Activated CD8-positive, alpha-beta memory T cell treated with anti-CD3 and anti-CD28 coated beads for 24 hours (primary cell): ENCODE measurements around the gene NR2F2.
A peak's percentile ranks its signal among the peaks of the same experiment; 100 is the strongest.

Experiments
- DNase-seq: peaks from one replicate; pipeline ENCODE4 v3.0.0-alpha.2; 2020

Gene NR2F2

GRCh38 chr15:96344060-96344705, 13.7 kb downstream of the NR2F2 start:
- no peak for DNase-seq

DNA sequence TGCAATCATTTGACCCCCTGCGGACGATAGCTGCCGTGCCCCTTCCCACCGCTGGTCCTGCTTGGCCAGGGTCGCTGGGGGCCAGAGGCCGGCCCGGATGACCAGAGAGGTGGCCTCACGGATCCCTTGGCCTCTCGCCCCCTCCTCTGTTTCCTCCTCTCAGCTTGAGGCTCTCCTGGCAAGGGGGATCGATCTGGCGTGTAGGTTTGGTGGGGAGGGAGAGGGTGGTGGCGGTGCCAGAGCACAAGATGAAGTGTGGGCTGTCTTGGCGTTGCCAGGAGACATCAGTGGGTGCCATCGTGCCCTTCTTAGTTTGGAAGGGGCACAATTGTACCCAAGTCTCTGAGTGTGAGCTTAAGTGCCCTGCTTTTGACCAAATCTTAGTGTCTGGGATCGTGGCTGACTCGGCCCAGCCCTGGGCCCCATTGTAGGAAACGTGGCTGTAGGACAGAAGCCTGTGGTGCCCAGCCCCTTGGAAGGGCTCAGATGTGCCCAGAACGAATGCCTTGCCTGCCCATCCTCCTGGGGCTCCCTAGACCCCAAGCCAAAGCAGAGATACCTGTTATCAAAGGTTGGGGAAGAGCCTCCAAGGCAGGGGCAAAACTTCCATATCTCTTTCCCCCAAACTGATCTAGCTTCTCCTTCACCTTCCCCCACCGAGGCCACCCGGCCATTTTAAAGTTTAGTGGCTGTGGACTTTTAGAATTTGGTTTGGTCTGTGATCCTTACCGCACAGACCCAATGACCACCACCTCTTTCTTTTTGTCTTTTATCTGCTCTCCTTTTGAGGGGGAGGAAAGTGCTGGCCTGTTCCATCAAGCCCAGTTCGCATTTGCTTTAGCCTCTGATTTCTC, 14.4 kb downstream of the NR2F2 start:
- DNase-seq = peak; percentile 48

GRCh38 chr15:96345560-96346399, 15.3 kb downstream of the NR2F2 start:
- DNase-seq = peak; percentile 49

DNA sequence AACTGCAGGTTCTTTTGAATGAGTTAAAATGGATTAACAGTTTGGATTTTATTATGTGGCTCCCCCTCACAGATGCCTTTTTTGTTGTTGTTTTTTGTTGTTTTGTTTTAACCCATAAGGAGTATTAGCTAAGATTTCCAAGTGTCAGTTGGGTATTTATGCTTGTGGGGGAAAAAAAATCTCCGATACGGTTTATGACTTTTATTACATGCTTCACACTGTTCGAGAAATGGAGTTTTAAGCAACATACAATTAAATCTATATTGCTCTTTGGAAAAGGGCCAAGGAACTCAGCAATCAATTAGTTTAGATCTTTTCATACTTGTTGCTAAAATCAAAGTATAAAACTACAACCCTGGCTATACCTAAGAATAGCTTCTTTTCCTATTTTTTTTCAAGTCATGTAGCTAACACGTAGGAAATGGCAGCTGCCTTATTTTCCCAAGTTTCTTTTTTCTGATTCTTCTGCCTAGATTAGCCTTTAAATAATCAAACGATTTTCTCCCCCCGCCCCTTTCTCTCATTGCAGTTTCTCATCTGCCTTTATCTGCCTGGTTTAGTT, 16.0 kb downstream of the NR2F2 start:
- DNase-seq = no peak

- peak; percentile 40 for DNase-seq
These were observed 16.9 kb downstream of the NR2F2 start for GRCh38 chr15:96347181-96348111.

GRCh38 chr15:96348112-96349027, 17.9 kb downstream of the NR2F2 start:
- DNase-seq = peak; percentile 38

- no peak for DNase-seq
These were observed 18.7 kb downstream of the NR2F2 start for GRCh38 chr15:96349034-96349856.

DNA sequence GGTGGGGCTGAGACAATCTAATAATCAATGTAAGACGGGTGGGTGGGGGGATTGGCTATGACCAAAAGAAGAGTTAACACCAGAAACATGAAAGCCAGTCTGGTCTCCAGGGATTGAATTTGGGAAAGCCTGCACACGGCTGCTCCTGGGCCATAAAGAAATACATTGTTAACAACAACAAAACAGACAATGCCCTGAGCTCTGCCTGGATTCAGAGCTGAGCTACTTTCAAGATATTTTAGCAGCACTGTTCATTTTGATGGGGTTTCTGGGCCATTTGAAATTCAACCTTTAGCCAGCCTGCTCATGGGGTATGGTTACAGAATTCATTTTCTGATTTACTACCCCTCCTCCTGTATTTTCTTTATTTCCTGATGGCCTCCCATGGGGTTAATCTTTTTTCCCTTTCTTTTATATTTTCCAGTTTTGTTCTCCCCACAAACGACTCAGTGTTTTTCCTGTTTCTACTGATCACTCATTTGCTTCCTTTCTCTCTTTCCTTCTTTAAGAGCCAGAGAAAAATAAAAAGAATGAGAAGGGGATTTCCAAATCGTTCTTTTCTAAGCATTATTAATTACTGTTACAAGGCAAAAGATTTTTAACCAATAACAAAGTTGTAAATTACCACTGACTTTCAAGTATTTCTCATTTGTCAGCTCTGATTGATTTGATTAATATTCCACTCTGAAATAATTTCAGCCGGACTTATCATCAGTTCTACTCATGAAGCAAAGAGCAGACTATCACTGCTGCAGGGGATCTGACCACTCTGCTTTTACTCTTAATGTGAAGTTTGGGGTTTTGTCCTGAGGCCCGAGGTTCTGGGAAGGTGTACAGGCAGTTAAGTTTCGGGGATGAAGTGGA, 19.6 kb downstream of the NR2F2 start:
- DNase-seq = peak; percentile 1

- DNase-seq = peak; percentile 3
These were observed 20.6 kb downstream of the NR2F2 start for GRCh38 chr15:96350934-96351724.

- DNase-seq = peak; percentile 38
These were observed 21.5 kb downstream of the NR2F2 start for GRCh38 chr15:96351761-96352603.

GRCh38 chr15:96352604-96353405, 22.3 kb downstream of the NR2F2 start:
- peak; percentile 42 for DNase-seq

DNA sequence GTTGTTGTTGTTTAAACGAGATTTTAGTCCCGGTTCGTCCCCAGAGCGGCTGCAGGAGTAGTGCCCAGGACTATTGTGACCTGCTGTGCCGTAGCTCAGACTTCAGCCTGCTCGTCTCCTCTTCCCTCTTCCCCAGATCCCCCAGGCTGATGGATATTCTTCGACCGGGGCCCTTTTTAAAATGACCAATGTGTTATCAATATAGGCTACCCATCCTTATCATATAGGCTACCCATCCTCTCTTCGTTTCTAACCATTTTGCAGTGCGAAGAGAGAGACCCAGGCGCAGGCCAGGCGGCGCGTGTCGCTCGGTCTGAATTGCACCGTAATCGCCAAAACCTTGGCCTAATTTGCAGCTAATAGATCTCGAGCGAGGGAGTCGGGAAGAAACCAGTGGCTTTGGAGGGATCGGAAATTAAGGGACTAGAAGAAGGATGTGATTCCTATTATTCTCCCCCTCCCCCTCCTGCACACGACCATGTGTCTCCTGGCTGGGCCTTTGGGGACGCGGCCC, 23.0 kb downstream of the NR2F2 start:
- peak; percentile 13 for DNase-seq

DNA sequence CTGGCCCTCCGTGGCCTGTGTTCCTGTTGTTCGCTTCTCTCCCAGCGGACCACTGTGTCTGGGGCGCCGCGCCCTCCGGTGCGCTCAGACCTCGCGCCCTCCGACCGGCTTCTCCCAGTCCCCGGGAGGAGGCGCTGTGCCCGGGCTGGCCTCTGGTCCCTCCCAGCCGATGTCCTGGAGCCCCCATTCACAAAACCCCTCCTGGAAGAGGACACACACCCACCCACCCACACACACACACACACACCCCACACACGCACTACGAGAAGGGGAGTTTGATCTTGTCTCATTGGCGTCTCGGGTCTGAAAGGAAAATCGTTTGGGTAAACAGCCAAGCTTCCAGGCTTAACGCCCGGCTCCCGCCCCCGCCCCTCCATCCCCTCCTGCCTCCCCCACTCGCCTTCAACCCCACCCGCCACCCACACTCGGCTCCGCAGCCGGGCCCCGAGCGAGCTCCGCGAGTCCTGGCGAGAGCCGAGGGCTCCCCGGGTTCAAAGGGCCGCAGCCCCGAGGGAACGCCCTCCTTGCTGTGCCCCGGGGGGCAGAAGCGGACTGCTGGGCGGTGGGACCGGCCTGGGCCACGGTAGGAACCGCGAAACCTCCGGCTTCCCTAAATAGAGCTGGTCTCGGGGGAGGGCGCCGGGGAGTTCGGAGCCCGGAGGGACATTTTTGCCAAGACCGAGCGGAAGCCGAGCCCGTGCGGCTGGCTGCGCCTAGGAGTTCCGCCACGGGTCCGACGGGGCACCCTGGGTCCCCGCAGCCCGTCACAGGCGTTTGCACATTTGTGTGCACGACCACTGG, 23.6 kb downstream of the NR2F2 start:
- DNase-seq = no peak

- DNase-seq = no peak
These were observed 24.4 kb downstream of the NR2F2 start for GRCh38 chr15:96354731-96355567.
